SK-N-SH (cell line): ENCODE measurements around the gene YAF2. TPM values are rescaled to one million over a fixed set of nuclear protein-coding genes. Genes with fewer than 3 reads are reported as not detected.

Experiments used
- CTCF ChIA-PET: fragments of 300-600, 350-600 bp; formaldehyde crosslinking; extraction: SDS; loops from one replicate; lab custom pipeline; 2021; lab: Yijun Ruan, JAX
- POLR2A ChIA-PET: fragments of 350-600 bp; sonication (Branson Sonifier 250); formaldehyde crosslinking; extraction: SDS; loops from one replicate; lab custom pipeline; 2020; ENCODE audit warnings: antibody characterized with exemption, inconsistent platforms; lab: Yijun Ruan, JAX
- DNase-seq: peaks from one replicate; pipeline ENCODE4 v3.0.0; 2012
- H2AFZ ChIP-seq: fragments of 200-600 bp; sonication (generic); 2 replicates; pipeline ENCODE4 v1.8.1; 2016; ENCODE audit warnings: antibody characterized with exemption, mild to moderate bottlenecking, low read depth
- H3F3A ChIP-seq: fragments of 200-600 bp; sonication (generic); replicated peaks from 2 replicates; pipeline ENCODE3; 2016; ENCODE audit warnings: antibody characterized with exemption, mild to moderate bottlenecking; ENCODE audit not compliant: insufficient read depth
- H3K27ac ChIP-seq, 2 experiments: fragments of 200-500 bp in 1 of 2; fragments of 200-600 bp in 1 of 2; sonication (Bioruptor generic) in 1 of 2; sonication (generic), shearing (Covaris generic) in 1 of 2; 2 replicates each; pipeline versions ENCODE4 v1.5.1 to v1.6.1; 2014 to 2016; ENCODE audit warnings: low read depth in 2 of 2, inconsistent platforms in 1 of 2, low read length in 1 of 2, mild to moderate bottlenecking in 1 of 2, mixed read lengths in 1 of 2
- H3K27me3 ChIP-seq: fragments of 200-600 bp; sonication (generic), shearing (Covaris generic); 2 replicates; pipeline ENCODE4 v1.6.1; 2016; ENCODE audit warnings: mixed run types; ENCODE audit not compliant: insufficient read depth
- H3K36me3 ChIP-seq, 2 experiments: fragments of 200-500 bp in 1 of 2; fragments of 200-600 bp in 1 of 2; sonication (Bioruptor generic) in 1 of 2; sonication (generic) in 1 of 2; replicated peaks in 1 of 2; 2 replicates each; pipeline versions ENCODE3 to v1.5.1; 2014 to 2016; ENCODE audit warnings: low read length in 1 of 2, mild to moderate bottlenecking in 1 of 2; ENCODE audit not compliant: insufficient read depth in 2 of 2, control insufficient read depth in 1 of 2
- H3K4me1 ChIP-seq, 2 experiments: fragments of 200-500 bp in 1 of 2; fragments of 200-600 bp in 1 of 2; sonication (Bioruptor generic) in 1 of 2; sonication (generic), shearing (Covaris generic) in 1 of 2; 2 replicates each; pipeline versions ENCODE4 v1.5.1 to v1.6.1; 2014 to 2016; ENCODE audit warnings: low read depth in 1 of 2, low read length in 1 of 2, mixed run types in 1 of 2; ENCODE audit not compliant: insufficient read depth in 2 of 2, control insufficient read depth in 1 of 2
- H3K4me2 ChIP-seq: fragments of 200-600 bp; sonication (generic), shearing (Covaris generic); 2 replicates; pipeline ENCODE4 v1.6.1; 2017; ENCODE audit warnings: mixed run types
- H3K4me3 ChIP-seq, 2 experiments: fragments of 200-500 bp in 1 of 2; fragments of 200-600 bp in 1 of 2; sonication (Bioruptor generic) in 1 of 2; sonication (generic), shearing (Covaris generic) in 1 of 2; 2 replicates each; pipeline versions ENCODE4 v1.5.1 to v1.8.1; 2014 to 2016; ENCODE audit warnings: low read depth in 2 of 2, inconsistent platforms in 1 of 2, low read length in 1 of 2, mild to moderate bottlenecking in 1 of 2, mixed read lengths in 1 of 2, moderate library complexity in 1 of 2
- H3K79me2 ChIP-seq: fragments of 200-600 bp; sonication (generic); 2 replicates; pipeline ENCODE4 v1.8.1; 2017; ENCODE audit warnings: mild to moderate bottlenecking; ENCODE audit not compliant: insufficient read depth
- H3K9ac ChIP-seq: fragments of 200-600 bp; sonication (generic); 2 replicates; pipeline ENCODE4 v1.6.1; 2017; ENCODE audit warnings: mixed run types
- H3K9me2 ChIP-seq: fragments of 200-600 bp; sonication (generic); 2 replicates; pipeline ENCODE4 v1.6.1; 2017; ENCODE audit warnings: mixed run types
- H3K9me3 ChIP-seq: fragments of 200-600 bp; sonication (generic); 2 replicates; pipeline ENCODE4 v1.6.1; 2017; ENCODE audit warnings: mixed run types, mild to moderate bottlenecking, moderate library complexity
- H4K20me1 ChIP-seq: fragments of 200-600 bp; sonication (generic); 2 replicates; pipeline ENCODE4 v1.6.1; 2017; ENCODE audit warnings: mild to moderate bottlenecking, mixed run types; ENCODE audit not compliant: insufficient read depth
- ELF1 ChIP-seq: IDR thresholded peaks from 2 replicates; pipeline ENCODE4 v1.4.0; 2012
- EP300 ChIP-seq, 2 experiments: IDR thresholded peaks; 2 replicates each; pipeline versions ENCODE4 v1.4.0 to v1.6.1; 2012; ENCODE audit warnings: borderline replicate concordance in 1 of 2, low read depth in 1 of 2, low read length in 1 of 2
- EZH2phosphoT487 ChIP-seq: fragments of 200-600 bp; sonication (generic); IDR thresholded peaks from 2 replicates; pipeline ENCODE4 v1.6.1; 2017; ENCODE audit warnings: low read depth, mixed run types, mild to moderate bottlenecking, antibody characterized with exemption, moderate library complexity, borderline replicate concordance
- FOXJ3 ChIP-seq: sonication (generic); formaldehyde crosslinking; IDR thresholded peaks from 2 replicates; pipeline ENCODE4 v1.5.1; 2020; ENCODE audit warnings: mild to moderate bottlenecking, missing genetic modification reagents
- FOXM1 ChIP-seq: IDR thresholded peaks from 2 replicates; pipeline ENCODE4 v1.4.0; 2012; ENCODE audit warnings: low read depth, mild to moderate bottlenecking
- GABPA ChIP-seq: IDR thresholded peaks from 2 replicates; pipeline ENCODE4 v1.4.0; 2012; ENCODE audit warnings: low read depth, mild to moderate bottlenecking
- MAX ChIP-seq: IDR thresholded peaks from 2 replicates; pipeline ENCODE4 v1.4.0; 2012; ENCODE audit warnings: low read depth
- MXI1 ChIP-seq: IDR thresholded peaks from 2 replicates; pipeline ENCODE4 v1.6.1; 2012; ENCODE audit warnings: mild to moderate bottlenecking, low read depth, low read length, improper control_type of control experiment
- NRF1 ChIP-seq: IDR thresholded peaks from 2 replicates; pipeline ENCODE4 v1.6.1; 2012; ENCODE audit warnings: low read depth, mild to moderate bottlenecking, low read length
- PBX3 ChIP-seq: IDR thresholded peaks from 2 replicates; pipeline ENCODE4; 2012
- POLR2AphosphoS5 ChIP-seq: IDR thresholded peaks from 2 replicates; pipeline ENCODE4 v1.6.1; 2012; ENCODE audit warnings: low read depth, low read length
- RCOR1 ChIP-seq: fragments of 150-350 bp; IDR thresholded peaks from 2 replicates; pipeline ENCODE4 v1.6.1; 2017; ENCODE audit warnings: antibody characterized with exemption, low read length
- RXRA ChIP-seq: IDR thresholded peaks from 2 replicates; pipeline ENCODE4 v1.4.0; 2012; ENCODE audit warnings: low read depth, mild to moderate bottlenecking, borderline replicate concordance
- TAF1 ChIP-seq: IDR thresholded peaks from 2 replicates; pipeline ENCODE4 v1.6.1; 2012; ENCODE audit warnings: low read depth, mild to moderate bottlenecking, low read length, moderate library complexity, borderline replicate concordance
- TCF12 ChIP-seq: IDR thresholded peaks from 2 replicates; pipeline ENCODE4 v1.4.0; 2012
- USF2 ChIP-seq: fragments of 150-350 bp; IDR thresholded peaks from 2 replicates; pipeline ENCODE4 v1.6.1; 2017; ENCODE audit warnings: antibody characterized with exemption, low read length, low read depth, borderline replicate concordance
- YY1 ChIP-seq: IDR thresholded peaks from 2 replicates; pipeline ENCODE4 v1.4.0; 2012; ENCODE audit warnings: low read depth, mild to moderate bottlenecking
- WGBS: methylation state at CpG from one replicate; pipeline ENCODE4 v1.1.6; 2017; ENCODE audit warnings: low lambda C conversion rate; 5-methylcytosine and 5-hydroxymethylcytosine counted together
- polyA plus RNA-seq, 3 experiments: library from polyadenylated mRNA; depleted of rRNA; stranded (reverse); fragments of >200 nt; gene quantifications; 2 replicates each; pipeline ENCODE4 v1.2.3, GENCODE V29; 2012
- TF ChIP-seq, protein P1 (sequence below): IDR thresholded peaks from 2 replicates; pipeline ENCODE4 v1.4.0; 2012; ENCODE audit warnings: low read depth, borderline replicate concordance

YAF2 gene
- polyA plus RNA-seq, 1 of the 3 experiments (the other 2 are of a cell fraction): 5.3 TPM

GRCh38 chr12:42259699-42260098 lies 21.7 kb upstream of the YAF2 start:
- Histone ChIP-seq H3K9me2 (no peaks in the 10 kb centered on the region), H3K9me3 (no peaks in the 10 kb centered on the region)
- CTCF ChIA-PET: no interaction called here
- TF ChIP-seq POLR2AphosphoS5: no peak
- TF ChIP-seq FOXM1: no peak
- no peak for TF ChIP-seq YY1
- no peak for TF ChIP-seq EP300 (IDR thresholded peaks at IDR 0.05; ENCODE audit: borderline replicate concordance in 1 of 2, low read depth in 1 of 2, low read length in 1 of 2)
- TF ChIP-seq MXI1: no peak
- TF ChIP-seq RXRA: no peak
- TF ChIP-seq, all 33 proteins: peak for 0
- WGBS: 92% methylated on average over 4 of the region's 4 CpGs
- Histone ChIP-seq H3K79me2 (no peaks in the 10 kb centered on the region), H3K9ac (no peak overlapping the region), H3K36me3 (no peaks in the 10 kb centered on the region), H3K27me3 (no peaks in the 10 kb centered on the region), H2AFZ (no peak overlapping the region), H3K4me1 (no peaks in the 10 kb centered on the region), H3K4me2 (no peak overlapping the region), H3K27ac (no peak overlapping the region), H3K4me3 (no peak overlapping the region), H3F3A (no peaks in the 10 kb centered on the region), H4K20me1 (no peaks in the 10 kb centered on the region)
- DNase-seq: no peak
- POLR2A ChIA-PET: no interaction called here

GRCh38 chr12:42255866-42256261 lies 17.8 kb upstream of the YAF2 start:
- Histone ChIP-seq H3F3A (no peaks in the 10 kb centered on the region), H3K4me1 (no peaks in the 10 kb centered on the region), H3K4me2 (no peak overlapping the region), H3K9ac (no peak overlapping the region), H3K27me3 (no peaks in the 10 kb centered on the region), H3K79me2 (no peaks in the 10 kb centered on the region), H3K27ac (no peak overlapping the region), H4K20me1 (no peaks in the 10 kb centered on the region), H3K4me3 (no peak overlapping the region), H3K9me3 (no peaks in the 10 kb centered on the region), H2AFZ (no peak overlapping the region), H3K9me2 (no peaks in the 10 kb centered on the region), H3K36me3 (no peaks in the 10 kb centered on the region)
- TF ChIP-seq USF2 (no peak), EP300 (IDR thresholded peaks at IDR 0.05; ENCODE audit: borderline replicate concordance in 1 of 2, low read depth in 1 of 2, low read length in 1 of 2) (no peak), PBX3 (no peak), FOXJ3 (CRISPR knock-in tag) (no peak), RCOR1 (no peak), NRF1 (no peak), ELF1 (no peak), MAX (no peak), TCF12 (no peak), GABPA (no peak), TAF1 (no peak), EZH2phosphoT487 (no peak)
- TF ChIP-seq, protein P1, sequence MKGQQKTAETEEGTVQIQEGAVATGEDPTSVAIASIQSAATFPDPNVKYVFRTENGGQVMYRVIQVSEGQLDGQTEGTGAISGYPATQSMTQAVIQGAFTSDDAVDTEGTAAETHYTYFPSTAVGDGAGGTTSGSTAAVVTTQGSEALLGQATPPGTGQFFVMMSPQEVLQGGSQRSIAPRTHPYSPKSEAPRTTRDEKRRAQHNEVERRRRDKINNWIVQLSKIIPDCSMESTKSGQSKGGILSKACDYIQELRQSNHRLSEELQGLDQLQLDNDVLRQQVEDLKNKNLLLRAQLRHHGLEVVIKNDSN: no peak
- DNase-seq: no peak
- CTCF ChIA-PET: interaction anchor here (0.6 kb wide), 1 partner anchor 51 kb away, joined by 3 read pairs; no protein-coding TSS in a partner anchor
- POLR2A ChIA-PET: no interaction called here
